Activated effector memory CD4-positive, alpha-beta T cell treated with anti-CD3 and anti-CD28 coated beads, Interleukin-2, amount 50 U/mL, for 16 hours (primary cell): Measurements from ENCODE around the gene ABTB2.
"Not testable (repeated sequence)": the region's sequence is repeated elsewhere in the genome, so short reads cannot be mapped to it uniquely, and the experiment has no call there.

Experiments used
- DNase-seq: peaks from one replicate; pipeline ENCODE4 v3.0.0-alpha.2; 2020

ABTB2 gene

GRCh38 chr11:34357701-34358257, at the start of gene ABTB2:
ABTB2 (minus strand) TSS chr11:34358010.
- peak; percentile 98 for DNase-seq

- DNase-seq: no peak
Observed at GRCh38 chr11:34407121-34407813, 49.5 kb upstream of the ABTB2 start.

- no peak for DNase-seq
Observed at GRCh38 chr11:34406413-34406812, 48.6 kb upstream of the ABTB2 start.

GRCh38 chr11:34405079-34405858, 47.5 kb upstream of the ABTB2 start:
- DNase-seq: no peak

GRCh38 chr11:34404280-34404679, 46.5 kb upstream of the ABTB2 start:
- DNase-seq: no peak

GRCh38 chr11:34403431-34403830, 45.6 kb upstream of the ABTB2 start:
- DNase-seq: no peak

- no peak for DNase-seq
Observed at GRCh38 chr11:34397811-34398210, 40.0 kb upstream of the ABTB2 start.

- DNase-seq: no peak
Observed at GRCh38 chr11:34397120-34397519, 39.3 kb upstream of the ABTB2 start.

- no peak for DNase-seq
Observed at GRCh38 chr11:34395916-34396550, 38.2 kb upstream of the ABTB2 start.

- no peak for DNase-seq
Observed at GRCh38 chr11:34394771-34395300, 37.0 kb upstream of the ABTB2 start.

- no peak for DNase-seq
Observed at GRCh38 chr11:34387653-34388052, 29.8 kb upstream of the ABTB2 start.

GRCh38 chr11:34386356-34386755, 28.5 kb upstream of the ABTB2 start:
- DNase-seq: not testable (repeated sequence)

- no peak for DNase-seq
Observed at GRCh38 chr11:34382532-34383276, 24.9 kb upstream of the ABTB2 start.

GRCh38 chr11:34381775-34382174, 24.0 kb upstream of the ABTB2 start:
- DNase-seq: no peak

GRCh38 chr11:34380696-34381095, 22.9 kb upstream of the ABTB2 start:
- no peak for DNase-seq

- no peak for DNase-seq
Observed at GRCh38 chr11:34379539-34379938, 21.7 kb upstream of the ABTB2 start.

GRCh38 chr11:34379079-34379478, 21.3 kb upstream of the ABTB2 start:
- no peak for DNase-seq

GRCh38 chr11:34373727-34374126, 15.9 kb upstream of the ABTB2 start:
- no peak for DNase-seq

- no peak for DNase-seq
Observed at GRCh38 chr11:34366522-34366921, 8.7 kb upstream of the ABTB2 start.

GRCh38 chr11:34364102-34364501, 6.3 kb upstream of the ABTB2 start:
- DNase-seq: no peak

- DNase-seq: no peak
Observed at GRCh38 chr11:34363363-34364084, 5.7 kb upstream of the ABTB2 start.

GRCh38 chr11:34360046-34360445, 2.2 kb upstream of the ABTB2 start:
- no peak for DNase-seq
